NCI-H2107 treated with DMSO at 0.1 percent for 48 hours (cell line): ENCODE results near the gene REV1.
"Not testable (repeated sequence)": the region's sequence is repeated elsewhere in the genome, so short reads cannot be mapped to it uniquely, and the experiment has no call there.

Experiments
- DNase-seq: peaks from one replicate; lab custom pipeline; 2025; ENCODE audit not compliant: unreplicated experiment; lab: John Stamatoyannopoulos, UW

The REV1 gene

DNA sequence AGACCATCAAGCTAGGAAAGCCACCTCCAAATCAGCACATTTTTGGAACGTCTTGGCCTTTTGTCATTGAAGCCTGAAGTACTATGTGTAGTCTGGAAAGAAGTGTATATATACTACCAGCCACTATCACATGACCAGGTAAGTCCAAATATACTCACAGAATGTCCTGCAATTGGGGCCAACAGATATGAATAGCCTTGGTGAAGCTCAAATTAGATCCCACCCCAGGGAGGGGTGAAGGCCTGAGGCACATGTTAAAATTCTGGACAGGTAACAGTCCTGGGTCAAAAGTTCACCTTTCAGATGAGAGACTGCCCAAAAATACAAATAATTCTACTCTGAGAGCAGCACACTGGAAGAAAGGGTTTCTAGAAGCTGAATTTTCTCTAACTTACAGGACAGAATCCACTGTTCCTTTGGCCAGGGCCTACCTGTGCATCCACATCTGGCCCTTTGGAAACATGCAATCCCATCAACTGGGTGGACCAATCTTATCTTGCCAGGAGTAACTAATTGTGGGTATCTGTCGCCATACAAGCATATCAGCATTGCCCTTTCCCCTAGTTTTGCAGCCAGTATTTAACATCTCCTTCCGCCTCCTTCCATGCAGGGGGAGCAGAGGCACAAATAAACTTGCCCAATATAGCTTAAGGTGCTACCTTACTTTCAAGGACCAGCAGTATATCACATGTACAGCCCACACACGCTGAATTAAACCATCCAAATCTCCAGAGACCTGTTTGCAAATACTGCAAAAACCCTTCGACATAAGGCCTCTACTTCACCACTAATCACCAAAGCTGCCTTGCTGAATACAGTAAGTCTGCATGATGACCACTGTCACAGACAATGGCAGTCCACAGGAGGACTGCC, 84.8 kb downstream of the REV1 start:
- DNase-seq: no peak

DNA sequence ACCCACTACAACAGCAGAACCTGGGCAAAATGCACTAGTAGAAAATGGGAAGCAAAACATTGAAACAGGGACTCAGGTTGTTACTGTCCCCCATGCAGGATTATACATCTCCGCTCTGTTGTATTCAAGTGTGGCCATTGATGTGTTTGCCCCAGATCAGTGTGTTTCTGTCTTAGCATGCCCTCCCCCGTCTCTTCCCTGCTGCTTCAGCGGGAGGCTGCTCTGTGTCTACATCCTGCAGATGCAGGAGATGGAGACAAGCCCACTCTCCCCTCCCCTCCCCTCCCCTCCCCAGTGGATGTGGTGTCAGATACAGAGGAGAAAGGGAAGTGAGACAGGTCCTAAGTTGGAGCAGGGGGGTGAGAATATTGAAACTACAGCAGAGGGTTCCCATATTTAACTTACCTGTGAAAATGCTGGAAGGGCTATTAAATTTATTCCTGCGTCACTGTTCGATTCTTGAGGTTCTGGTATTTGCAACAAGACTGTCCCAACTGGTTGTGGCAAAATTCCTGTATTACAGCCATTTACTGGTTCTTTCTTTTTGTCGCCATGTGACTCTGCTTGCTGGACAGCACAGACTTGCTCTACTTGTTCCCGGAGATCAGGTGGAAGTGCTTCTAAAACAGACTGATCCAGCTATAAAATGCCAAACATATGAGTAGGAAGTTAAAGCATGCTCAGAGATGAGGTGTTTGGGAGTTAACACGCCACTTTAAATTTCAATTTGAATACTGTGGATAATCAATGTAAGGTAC, 85.6 kb downstream of the REV1 start:
- no peak for DNase-seq

DNA sequence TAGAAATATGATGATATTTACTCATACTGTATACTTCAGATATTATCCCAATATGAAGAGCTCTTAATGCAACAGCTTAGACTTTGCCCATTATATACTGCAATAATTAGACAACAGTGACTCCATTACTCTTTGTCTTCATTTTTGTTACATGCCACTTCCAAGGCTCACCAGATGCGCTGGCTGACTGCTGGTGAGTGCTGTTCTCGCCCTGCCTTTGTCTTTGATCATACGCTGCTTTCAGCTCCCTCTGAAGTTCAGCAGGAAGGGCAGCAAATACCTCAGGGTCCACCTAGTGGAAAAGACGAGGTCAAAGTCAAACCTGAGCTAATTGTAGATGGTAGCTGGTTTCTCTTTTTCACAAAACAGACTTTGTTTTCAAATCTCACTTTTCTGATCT, 86.3 kb downstream of the REV1 start:
- no peak for DNase-seq

DNA sequence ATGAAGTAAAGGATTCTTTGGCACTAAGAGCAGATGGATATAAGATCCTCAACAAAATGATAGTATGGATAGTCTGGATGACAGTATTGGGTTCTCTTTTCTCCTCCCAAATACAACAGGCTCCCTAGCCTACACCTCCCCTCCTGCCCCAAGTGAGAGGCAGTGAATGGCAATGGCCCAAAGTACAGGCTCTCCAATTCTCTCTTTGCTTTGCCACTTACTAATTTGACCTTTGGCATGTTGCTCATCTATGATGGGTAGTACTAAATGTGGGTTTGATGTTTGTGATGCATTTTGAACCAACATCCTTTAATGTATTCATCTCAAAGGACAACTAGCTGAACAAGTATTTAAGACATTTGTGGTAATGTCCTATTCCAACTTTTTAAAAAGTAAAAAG, 86.7 kb downstream of the REV1 start:
- DNase-seq: no peak

DNA sequence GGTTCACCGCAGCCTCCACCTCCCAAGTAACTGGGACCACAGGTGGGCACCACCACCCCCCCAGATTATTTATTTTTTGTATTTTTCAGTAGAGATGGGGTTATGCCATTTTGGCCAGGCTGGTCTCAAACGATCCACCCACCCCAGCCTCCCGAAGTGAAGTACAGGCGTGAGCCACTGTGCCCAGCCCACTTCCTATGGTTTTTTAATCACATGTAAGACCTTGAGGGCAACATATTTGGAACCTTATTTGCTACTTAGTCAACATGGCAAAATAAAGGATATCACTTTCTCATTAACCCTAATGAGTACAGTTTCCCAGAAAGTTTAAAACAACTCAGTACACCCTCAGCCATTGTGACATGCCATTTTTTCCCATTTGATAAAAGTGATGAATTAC, 88.0 kb downstream of the REV1 start:
- DNase-seq: no peak

DNA sequence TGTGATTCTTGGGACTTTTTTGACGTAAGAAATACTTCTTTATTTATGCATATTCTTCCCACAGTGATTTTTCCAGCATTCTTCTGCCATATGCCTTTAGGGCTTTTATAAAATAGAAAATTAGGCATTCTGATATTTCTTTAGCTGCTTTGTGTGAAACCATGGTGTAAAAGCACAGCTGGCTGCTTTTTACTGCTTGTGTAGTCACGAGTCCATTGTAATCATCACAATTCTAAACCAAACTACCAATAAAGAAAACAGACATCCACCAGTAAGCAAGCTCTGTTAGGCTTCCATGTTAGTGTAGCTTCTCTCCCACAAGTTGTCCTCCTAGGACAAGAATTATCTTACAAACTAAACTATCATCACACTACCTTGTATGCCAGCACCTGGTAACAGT, 90.0 kb downstream of the REV1 start:
- no peak for DNase-seq

DNA sequence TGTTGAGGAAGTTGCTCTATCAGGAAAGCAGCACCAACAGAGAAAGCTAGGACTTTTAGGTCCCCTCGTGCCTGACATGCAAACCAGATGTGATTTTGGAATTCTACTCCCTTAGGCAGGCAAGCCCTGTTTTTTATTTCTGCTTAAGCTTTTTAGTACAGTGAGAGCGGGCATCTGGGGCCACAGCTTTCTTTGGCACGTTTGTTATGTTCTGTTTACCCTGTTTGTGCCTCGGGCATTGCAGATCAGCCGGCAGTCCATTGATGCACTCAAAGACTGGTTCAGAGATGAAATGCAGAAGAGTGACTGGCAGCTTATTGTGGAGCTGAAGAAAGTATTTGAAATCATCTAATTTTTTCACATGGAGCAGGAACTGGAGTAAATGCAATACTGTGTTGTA, 90.8 kb downstream of the REV1 start:
- DNase-seq: no peak

DNA sequence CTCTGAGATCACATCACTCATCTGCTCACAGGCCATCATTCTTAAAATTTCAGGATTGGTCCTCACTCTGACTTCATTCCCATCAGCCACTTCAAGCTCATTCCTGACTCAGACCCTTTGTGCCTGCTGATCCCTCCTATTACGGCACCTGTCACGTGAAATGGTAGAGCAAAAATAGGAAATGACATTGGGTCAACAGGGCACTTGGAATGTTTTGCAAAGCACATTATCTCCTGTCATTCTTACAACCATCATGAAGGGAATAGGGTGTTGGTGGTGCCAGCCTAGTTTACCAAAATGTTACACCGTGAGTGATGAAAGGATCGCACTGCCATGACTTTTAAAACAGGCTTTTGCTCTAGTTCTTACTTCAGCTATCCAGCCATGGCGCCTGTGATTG, 91.5 kb downstream of the REV1 start:
- no peak for DNase-seq

DNA sequence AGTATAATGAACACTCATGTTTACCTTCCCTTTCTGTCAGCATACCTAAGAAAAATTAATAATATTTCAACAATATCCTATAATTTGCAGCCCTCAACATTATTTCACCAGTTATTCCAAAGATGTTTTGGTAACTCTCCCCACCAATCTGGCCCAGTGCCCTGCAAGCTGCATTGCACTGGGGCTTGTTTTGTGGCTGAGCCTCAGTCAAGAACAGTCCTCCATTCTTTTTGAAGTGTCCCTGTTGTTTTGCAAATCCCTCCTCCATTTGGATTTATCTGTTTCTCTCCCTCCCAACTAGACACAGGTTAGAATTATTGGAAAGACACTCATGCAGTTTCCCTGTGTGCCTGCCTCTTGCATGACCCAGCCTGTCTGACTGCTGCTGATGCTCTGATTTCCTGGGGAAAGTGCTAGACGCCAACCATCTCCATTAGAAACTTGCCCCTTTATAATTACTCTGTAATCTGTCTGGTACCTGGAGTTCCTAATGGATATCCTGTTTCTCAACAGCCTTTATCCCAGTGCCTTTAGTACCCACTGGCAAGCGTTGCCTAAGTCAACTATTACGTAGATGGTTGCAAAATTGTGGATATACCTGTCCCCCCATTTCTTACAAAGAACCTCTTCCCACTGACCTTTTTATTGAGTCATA, 92.4 kb downstream of the REV1 start:
- DNase-seq: peak; percentile 37

DNA sequence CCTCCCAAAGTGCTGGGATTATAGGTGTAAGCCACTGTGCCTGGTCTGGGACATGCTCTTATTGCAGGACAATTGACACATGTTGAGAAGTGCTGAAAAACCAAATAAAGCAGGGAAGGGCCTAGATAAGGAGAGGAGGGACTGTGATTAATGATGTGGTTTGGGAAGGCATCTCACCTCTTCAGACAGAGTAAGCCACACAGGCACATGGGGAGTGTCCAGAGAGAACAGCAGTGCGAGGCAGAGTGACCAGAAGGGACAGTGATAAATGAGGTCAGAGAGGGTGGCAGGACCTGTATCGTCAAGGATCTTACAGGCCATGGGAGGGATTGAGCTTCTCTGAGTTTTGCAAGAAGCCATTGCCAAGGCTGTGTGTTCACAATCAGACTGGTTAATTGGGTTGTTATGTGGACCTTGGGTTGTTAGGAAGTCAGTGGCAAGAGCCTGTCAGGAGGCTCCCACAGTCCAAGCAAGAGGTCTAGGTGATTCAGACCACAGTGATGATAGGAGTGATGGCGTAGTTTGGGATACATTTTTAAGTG, 94.2 kb downstream of the REV1 start:
- DNase-seq: no peak

DNA sequence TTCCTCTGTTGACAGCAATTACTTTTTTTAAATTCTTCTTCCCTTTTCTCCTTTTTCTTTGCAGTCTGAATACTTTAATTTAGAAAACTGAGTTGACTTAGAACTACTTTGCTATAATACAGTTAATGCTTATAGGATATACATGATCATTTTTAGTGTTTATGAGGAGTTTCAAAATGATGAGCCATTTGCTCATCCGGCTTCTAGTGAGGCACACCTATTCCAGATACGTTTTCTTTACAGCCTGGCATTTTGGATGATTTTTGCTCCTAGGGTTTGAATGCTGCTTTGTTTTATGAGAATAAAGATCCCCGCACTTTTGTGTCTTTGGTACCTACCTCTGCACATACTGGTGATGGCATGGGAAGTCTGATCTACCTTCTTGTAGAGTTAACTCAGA, 99.9 kb downstream of the REV1 start:
- no peak for DNase-seq

DNA sequence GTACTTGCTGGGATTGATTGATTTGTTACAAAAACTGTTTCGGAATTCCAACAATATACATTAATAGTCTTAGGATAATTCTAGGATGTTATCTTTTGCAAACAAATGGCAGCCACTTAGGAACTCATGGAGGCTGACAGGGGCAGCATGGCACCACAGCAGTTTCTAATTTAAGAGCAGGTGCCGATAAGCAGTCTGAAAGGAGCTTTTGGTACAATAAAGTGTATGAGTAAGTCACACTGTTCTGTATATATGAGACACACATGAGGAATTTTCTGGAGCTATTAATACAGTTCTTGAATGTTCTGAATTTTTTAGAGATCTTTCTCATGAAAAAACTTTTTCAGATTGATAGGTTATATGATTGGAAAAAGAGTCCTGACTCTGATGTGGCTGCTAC, 100.4 kb downstream of the REV1 start:
- DNase-seq: no peak

DNA sequence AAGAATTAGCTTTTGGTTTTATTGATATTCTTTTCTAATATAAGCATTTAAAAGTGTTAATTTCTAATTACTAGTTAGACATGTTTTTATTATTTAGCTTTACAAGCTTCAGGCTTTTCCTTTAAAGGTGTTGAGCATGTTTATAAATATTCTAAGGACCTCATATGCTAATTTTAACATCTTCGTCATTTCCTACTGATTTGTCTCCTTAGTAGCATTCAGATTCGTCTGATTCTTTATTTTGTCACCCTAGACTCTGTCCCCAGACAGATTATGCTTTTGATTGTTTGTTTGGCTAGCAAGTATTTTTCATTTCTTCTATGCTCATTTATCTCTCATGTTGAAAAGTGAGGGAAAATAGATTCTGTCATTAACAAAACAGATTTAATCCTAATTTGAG, 100.9 kb downstream of the REV1 start:
- no peak for DNase-seq

DNA sequence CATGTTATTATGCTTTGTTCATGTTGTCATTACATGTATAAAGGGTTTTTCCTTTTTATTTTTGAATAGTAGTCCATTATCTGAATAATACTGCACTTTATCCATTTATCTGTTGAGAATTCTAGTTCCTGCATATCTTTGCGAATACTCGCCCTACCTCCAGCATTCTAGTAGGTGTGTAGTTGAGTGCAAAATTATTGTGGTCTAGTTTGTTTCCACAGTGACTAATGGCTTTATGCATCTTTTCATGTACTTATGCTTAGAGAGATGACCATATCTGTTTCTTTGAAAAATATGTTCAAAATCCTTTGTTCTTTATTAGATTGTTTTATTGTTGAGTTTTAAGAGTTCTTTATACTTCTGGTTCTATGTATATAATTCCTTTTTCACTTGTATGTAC, 103.8 kb downstream of the REV1 start:
- no peak for DNase-seq

DNA sequence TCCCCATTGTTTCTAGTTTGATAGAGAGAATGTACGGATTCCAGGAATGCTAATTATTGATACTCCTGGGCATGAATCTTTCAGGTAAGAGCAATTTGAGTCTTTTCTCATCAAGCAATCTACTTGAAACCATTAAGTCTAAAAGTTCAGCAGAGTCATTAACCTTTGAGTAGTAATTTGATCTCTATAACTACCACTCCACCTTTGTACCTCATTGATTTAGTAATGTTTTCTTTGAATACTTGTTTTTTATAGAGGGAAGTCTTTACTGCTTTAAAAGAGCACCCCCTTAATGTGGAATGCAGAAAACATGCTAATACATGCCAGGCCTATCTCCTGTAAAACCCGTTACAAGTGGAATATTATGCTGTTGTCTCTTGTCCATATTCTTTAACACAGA, 107.7 kb downstream of the REV1 start:
- DNase-seq: no peak

DNA sequence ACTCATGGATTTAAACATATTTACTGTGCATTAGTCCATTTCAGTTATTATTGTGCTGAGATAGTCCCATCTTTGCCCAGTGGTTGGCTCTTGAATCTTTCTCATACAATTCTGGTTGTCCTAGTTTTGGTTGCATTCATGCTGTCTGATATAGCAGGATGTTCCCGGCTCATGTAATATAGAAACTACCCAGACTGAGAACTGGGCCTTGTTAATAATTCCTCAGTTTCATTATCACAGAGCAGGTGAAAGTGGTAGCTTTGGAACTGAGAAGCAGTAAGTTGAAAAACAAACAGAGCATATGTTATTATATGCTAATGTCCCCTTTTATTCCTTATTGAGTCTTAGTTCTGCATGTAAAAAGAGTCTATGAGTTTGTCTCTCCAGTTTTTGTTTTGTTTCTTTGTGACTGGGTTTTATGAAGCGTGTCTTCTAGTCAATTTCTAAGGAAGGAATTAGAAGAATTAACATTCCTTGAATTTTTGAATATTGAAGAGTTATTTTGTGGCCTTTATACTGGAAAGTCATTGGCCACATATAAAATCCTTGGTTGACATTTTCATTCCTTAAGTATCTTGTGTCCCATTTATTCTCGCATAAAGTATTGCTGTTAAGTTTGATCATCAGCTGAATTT, 109.3 kb downstream of the REV1 start:
- no peak for DNase-seq

DNA sequence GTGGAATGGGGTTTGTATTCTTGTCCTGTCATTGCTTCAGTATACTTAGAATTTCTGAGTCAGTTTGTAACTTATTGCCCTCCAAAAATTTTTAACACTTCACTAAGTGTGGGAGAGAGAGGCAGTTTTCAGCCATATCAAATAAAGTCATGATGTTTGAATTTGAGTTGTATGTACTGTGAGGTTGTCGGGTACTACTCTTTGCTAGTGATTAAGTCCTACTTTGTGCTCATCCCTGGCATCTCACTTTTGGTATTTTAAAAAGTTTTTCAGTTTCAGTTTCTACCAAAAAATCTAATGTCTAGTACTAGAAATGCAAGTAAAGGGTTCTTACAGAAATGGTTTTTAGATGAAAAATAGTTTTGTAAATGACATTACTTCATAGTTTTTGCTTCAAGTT, 111.9 kb downstream of the REV1 start:
- DNase-seq: no peak

DNA sequence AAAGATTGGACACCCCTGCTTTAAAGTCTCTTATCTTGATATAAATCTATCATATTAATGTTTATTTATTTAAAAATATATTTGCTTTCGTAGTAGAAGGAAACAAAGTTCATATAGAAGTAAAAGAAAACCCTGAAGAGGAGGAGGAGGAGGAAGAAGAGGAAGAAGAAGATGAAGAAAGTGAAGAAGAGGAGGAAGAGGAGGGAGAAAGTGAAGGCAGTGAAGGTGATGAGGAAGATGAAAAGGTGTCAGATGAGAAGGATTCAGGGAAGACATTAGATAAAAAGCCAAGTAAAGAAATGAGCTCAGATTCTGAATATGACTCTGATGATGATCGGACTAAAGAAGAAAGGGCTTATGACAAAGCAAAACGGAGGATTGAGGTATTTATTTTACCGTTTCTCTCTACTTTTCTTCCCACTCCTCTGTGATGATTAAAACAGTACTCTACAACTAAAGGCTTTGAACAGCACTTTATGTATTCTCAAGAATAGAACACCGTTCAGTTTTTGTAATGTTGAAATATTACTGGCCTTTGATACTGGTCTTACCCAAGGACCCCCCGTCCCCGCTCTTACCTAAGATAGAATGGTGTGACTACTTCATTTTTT, 113.5 kb downstream of the REV1 start:
- DNase-seq: no peak

DNA sequence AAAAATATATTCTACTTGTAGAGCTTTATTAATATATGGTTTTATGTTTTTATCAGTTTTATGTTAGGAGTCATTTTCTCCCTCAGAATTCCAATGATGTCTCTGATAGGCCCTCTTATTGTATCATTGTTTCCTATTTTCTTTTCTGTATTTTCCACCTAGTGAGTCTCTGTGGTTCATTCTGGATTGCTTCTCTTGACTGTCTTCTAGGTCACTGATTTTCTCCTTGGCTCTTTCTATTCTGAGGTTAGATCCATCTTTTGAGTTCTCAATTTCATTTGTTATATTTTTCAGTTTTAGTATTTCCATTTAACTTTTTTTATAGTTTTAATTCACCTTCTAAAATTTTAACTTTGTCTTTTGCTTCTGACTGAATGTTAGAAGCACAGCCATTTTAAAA, 115.1 kb downstream of the REV1 start:
- no peak for DNase-seq

DNA sequence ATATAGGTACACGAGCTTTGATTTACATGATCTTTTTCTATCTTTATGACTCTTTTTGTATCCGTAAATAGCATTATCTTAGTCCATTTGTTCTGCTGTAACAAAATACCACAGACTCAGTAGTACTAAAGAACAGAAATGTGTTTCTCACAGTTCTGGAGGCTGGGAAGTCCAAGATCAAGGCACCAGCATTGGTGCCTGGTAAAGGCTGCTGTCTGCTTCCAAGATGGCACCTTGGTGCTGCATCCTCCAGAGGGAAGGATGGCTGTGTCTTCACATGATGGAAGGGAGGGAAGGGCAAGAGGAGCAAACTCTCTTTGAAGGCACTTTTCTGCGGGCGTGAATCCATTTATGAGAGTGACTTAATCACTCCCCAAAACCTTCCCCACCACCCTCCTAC, 116.7 kb downstream of the REV1 start:
- no peak for DNase-seq

DNA sequence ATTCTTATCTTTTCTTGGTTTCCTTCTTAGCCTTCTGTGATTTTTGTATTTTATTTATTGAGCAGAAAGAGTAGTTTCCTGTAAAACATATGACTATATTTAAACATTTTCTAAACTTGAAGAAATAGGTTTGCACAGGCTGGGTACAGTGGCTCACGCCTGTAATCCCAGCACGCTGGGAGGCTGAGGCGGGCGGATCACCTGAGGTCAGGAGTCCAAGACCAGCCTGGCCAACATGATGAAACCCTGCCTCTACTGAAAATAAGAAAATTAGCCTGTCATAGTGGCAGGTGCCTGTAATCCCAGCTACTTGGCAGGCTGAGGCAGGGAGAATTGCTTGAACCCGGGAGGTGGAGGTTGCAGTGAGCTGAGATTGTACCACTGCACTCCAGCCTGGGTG, 121.0 kb downstream of the REV1 start:
- not testable (repeated sequence) for DNase-seq
